A549 treated with ZK216348 at 1 μM for 4 hours (cell line): ENCODE measurements around the gene ASB5. TPM values are rescaled to one million over a fixed set of nuclear protein-coding genes. Genes with fewer than 3 reads are reported as not detected.

Experiments used
- total RNA-seq: library from RNA; stranded (reverse); fragments of 200-300 nt; extraction: Qiagen RNA extraction; gene quantifications from 5 replicates; pipeline ENCODE4 v1.2.3, GENCODE V29; 2022; ENCODE audit warnings: low read depth

ASB5 gene
- 0.21 TPM in 1 of 5 replicates, not detected in the others for total RNA-seq

GRCh38 chr4:176268963-176269362 is at the start of gene ASB5:
ASB5 (minus strand) TSS chr4:176269222; CDS start chr4:176269108, 114 bp downstream.

GRCh38 chr4:176195184-176195978 is 73.6 kb downstream of the ASB5 start, which contains the start of gene SPATA4:
SPATA4 (minus strand) TSS chr4:176195585; CDS start chr4:176195562, 23 bp downstream.

Other genes with a start within 250 kb of the ASB5 start
- 1.5 to 2.6 TPM (median 1.8 TPM) in 5 replicates for gene WDR17, start 203.4 kb downstream of the ASB5 start, total RNA-seq
- gene SPATA4, start 73.6 kb downstream of the ASB5 start, total RNA-seq: 0.22 to 0.32 TPM (median 0.25 TPM) in 3 of 5 replicates, not detected in the others
- 24.8 to 43.9 TPM (median 39.5 TPM) in 5 replicates for gene SPCS3, start 50.7 kb upstream of the ASB5 start, total RNA-seq